SK-N-SH (cell line): ENCODE measurements around the gene TOMM20. TPM values are rescaled to one million over a fixed set of nuclear protein-coding genes. Genes with fewer than 3 reads are reported as not detected.

Experiments
- CTCF ChIA-PET: fragments of 300-600, 350-600 bp; formaldehyde crosslinking; extraction: SDS; loops from one replicate; lab custom pipeline; 2021; lab: Yijun Ruan, JAX
- POLR2A ChIA-PET: fragments of 350-600 bp; sonication (Branson Sonifier 250); formaldehyde crosslinking; extraction: SDS; loops from one replicate; lab custom pipeline; 2020; ENCODE audit warnings: antibody characterized with exemption, inconsistent platforms; lab: Yijun Ruan, JAX
- DNase-seq: peaks from one replicate; pipeline ENCODE4 v3.0.0; 2012
- H2AFZ ChIP-seq: fragments of 200-600 bp; sonication (generic); 2 replicates; pipeline ENCODE4 v1.8.1; 2016; ENCODE audit warnings: antibody characterized with exemption, mild to moderate bottlenecking, low read depth
- H3F3A ChIP-seq: fragments of 200-600 bp; sonication (generic); replicated peaks from 2 replicates; pipeline ENCODE3; 2016; ENCODE audit warnings: antibody characterized with exemption, mild to moderate bottlenecking; ENCODE audit not compliant: insufficient read depth
- H3K27ac ChIP-seq, 2 experiments: fragments of 200-500 bp in 1 of 2; fragments of 200-600 bp in 1 of 2; sonication (Bioruptor generic) in 1 of 2; sonication (generic), shearing (Covaris generic) in 1 of 2; 2 replicates each; pipeline versions ENCODE4 v1.5.1 to v1.6.1; 2014 to 2016; ENCODE audit warnings: low read depth in 2 of 2, inconsistent platforms in 1 of 2, low read length in 1 of 2, mild to moderate bottlenecking in 1 of 2, mixed read lengths in 1 of 2
- H3K27me3 ChIP-seq: fragments of 200-600 bp; sonication (generic), shearing (Covaris generic); 2 replicates; pipeline ENCODE4 v1.6.1; 2016; ENCODE audit warnings: mixed run types; ENCODE audit not compliant: insufficient read depth
- H3K36me3 ChIP-seq, 2 experiments: fragments of 200-500 bp in 1 of 2; fragments of 200-600 bp in 1 of 2; sonication (Bioruptor generic) in 1 of 2; sonication (generic) in 1 of 2; replicated peaks in 1 of 2; 2 replicates each; pipeline versions ENCODE3 to v1.5.1; 2014 to 2016; ENCODE audit warnings: low read length in 1 of 2, mild to moderate bottlenecking in 1 of 2; ENCODE audit not compliant: insufficient read depth in 2 of 2, control insufficient read depth in 1 of 2
- H3K4me1 ChIP-seq, 2 experiments: fragments of 200-500 bp in 1 of 2; fragments of 200-600 bp in 1 of 2; sonication (Bioruptor generic) in 1 of 2; sonication (generic), shearing (Covaris generic) in 1 of 2; 2 replicates each; pipeline versions ENCODE4 v1.5.1 to v1.6.1; 2014 to 2016; ENCODE audit warnings: low read depth in 1 of 2, low read length in 1 of 2, mixed run types in 1 of 2; ENCODE audit not compliant: insufficient read depth in 2 of 2, control insufficient read depth in 1 of 2
- H3K4me2 ChIP-seq: fragments of 200-600 bp; sonication (generic), shearing (Covaris generic); 2 replicates; pipeline ENCODE4 v1.6.1; 2017; ENCODE audit warnings: mixed run types
- H3K4me3 ChIP-seq, 2 experiments: fragments of 200-500 bp in 1 of 2; fragments of 200-600 bp in 1 of 2; sonication (Bioruptor generic) in 1 of 2; sonication (generic), shearing (Covaris generic) in 1 of 2; 2 replicates each; pipeline versions ENCODE4 v1.5.1 to v1.8.1; 2014 to 2016; ENCODE audit warnings: low read depth in 2 of 2, inconsistent platforms in 1 of 2, low read length in 1 of 2, mild to moderate bottlenecking in 1 of 2, mixed read lengths in 1 of 2, moderate library complexity in 1 of 2
- H3K79me2 ChIP-seq: fragments of 200-600 bp; sonication (generic); 2 replicates; pipeline ENCODE4 v1.8.1; 2017; ENCODE audit warnings: mild to moderate bottlenecking; ENCODE audit not compliant: insufficient read depth
- H3K9ac ChIP-seq: fragments of 200-600 bp; sonication (generic); 2 replicates; pipeline ENCODE4 v1.6.1; 2017; ENCODE audit warnings: mixed run types
- H3K9me2 ChIP-seq: fragments of 200-600 bp; sonication (generic); 2 replicates; pipeline ENCODE4 v1.6.1; 2017; ENCODE audit warnings: mixed run types
- H3K9me3 ChIP-seq: fragments of 200-600 bp; sonication (generic); 2 replicates; pipeline ENCODE4 v1.6.1; 2017; ENCODE audit warnings: mixed run types, mild to moderate bottlenecking, moderate library complexity
- H4K20me1 ChIP-seq: fragments of 200-600 bp; sonication (generic); 2 replicates; pipeline ENCODE4 v1.6.1; 2017; ENCODE audit warnings: mild to moderate bottlenecking, mixed run types; ENCODE audit not compliant: insufficient read depth
- CHD2 ChIP-seq: fragments of 150-350 bp; IDR thresholded peaks from 2 replicates; pipeline ENCODE4 v1.6.1; 2018; ENCODE audit warnings: low read length; ENCODE audit not compliant: partially characterized antibody
- EP300 ChIP-seq, 2 experiments: IDR thresholded peaks; 2 replicates each; pipeline versions ENCODE4 v1.4.0 to v1.6.1; 2012; ENCODE audit warnings: borderline replicate concordance in 1 of 2, low read depth in 1 of 2, low read length in 1 of 2
- FOXJ3 ChIP-seq: sonication (generic); formaldehyde crosslinking; IDR thresholded peaks from 2 replicates; pipeline ENCODE4 v1.5.1; 2020; ENCODE audit warnings: mild to moderate bottlenecking, missing genetic modification reagents
- GATA2 ChIP-seq: sonication (generic); formaldehyde crosslinking; IDR thresholded peaks from 2 replicates; pipeline ENCODE4 v1.5.0; 2020; ENCODE audit warnings: mild to moderate bottlenecking, missing genetic modification reagents
- JUND ChIP-seq: IDR thresholded peaks from 2 replicates; pipeline ENCODE4 v1.4.0; 2012
- MXI1 ChIP-seq: IDR thresholded peaks from 2 replicates; pipeline ENCODE4 v1.6.1; 2012; ENCODE audit warnings: mild to moderate bottlenecking, low read depth, low read length, improper control_type of control experiment
- POLR2AphosphoS5 ChIP-seq: IDR thresholded peaks from 2 replicates; pipeline ENCODE4 v1.6.1; 2012; ENCODE audit warnings: low read depth, low read length
- RCOR1 ChIP-seq: fragments of 150-350 bp; IDR thresholded peaks from 2 replicates; pipeline ENCODE4 v1.6.1; 2017; ENCODE audit warnings: antibody characterized with exemption, low read length
- TAF1 ChIP-seq: IDR thresholded peaks from 2 replicates; pipeline ENCODE4 v1.6.1; 2012; ENCODE audit warnings: low read depth, mild to moderate bottlenecking, low read length, moderate library complexity, borderline replicate concordance
- TCF12 ChIP-seq: IDR thresholded peaks from 2 replicates; pipeline ENCODE4 v1.4.0; 2012
- TEAD4 ChIP-seq: IDR thresholded peaks from 2 replicates; pipeline ENCODE4 v1.4.0; 2012; ENCODE audit warnings: mild to moderate bottlenecking, borderline replicate concordance; ENCODE audit not compliant: insufficient read depth
- WGBS: methylation state at CpG from one replicate; pipeline ENCODE4 v1.1.6; 2017; ENCODE audit warnings: low lambda C conversion rate; 5-methylcytosine and 5-hydroxymethylcytosine counted together
- polyA plus RNA-seq, 3 experiments: library from polyadenylated mRNA; depleted of rRNA; stranded (reverse); fragments of >200 nt; gene quantifications; 2 replicates each; pipeline ENCODE4 v1.2.3, GENCODE V29; 2012
- TF ChIP-seq, protein P1 (sequence below): IDR thresholded peaks from 2 replicates; pipeline ENCODE4 v1.6.1; 2012; ENCODE audit warnings: mild to moderate bottlenecking, low read depth, low read length, moderate library complexity

The TOMM20 gene
- polyA plus RNA-seq, 1 of the 3 experiments (the other 2 are of a cell fraction) = 86.2 TPM

DNA sequence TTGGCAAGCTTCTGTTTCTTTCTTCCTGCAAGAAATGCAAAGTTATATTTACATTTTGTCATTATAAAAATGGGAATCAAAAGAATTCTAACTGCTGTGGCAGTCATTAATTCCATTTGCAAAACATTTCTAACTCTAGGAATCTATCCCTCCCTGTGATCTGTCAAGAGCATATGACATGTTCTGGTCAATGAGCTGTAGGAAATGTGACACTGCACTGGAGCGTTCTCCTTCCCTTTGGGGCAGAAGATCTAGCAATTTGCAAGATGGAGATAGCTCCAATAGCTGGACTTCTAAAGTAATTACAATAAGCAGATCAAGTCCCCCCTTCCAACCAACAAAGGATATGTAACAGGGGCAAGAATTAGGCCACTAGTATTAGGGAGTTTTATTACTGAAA lies 6.3 kb downstream of the TOMM20 start:
- peak overlapping the region in 1 of 2 experiments; percentile 26; a peak in 1 of 4 replicates for H3K27ac ChIP-seq
- DNase-seq = no peak
- TF ChIP-seq JUND (no peak), EP300 (IDR thresholded peaks at IDR 0.05; ENCODE audit: borderline replicate concordance in 1 of 2, low read depth in 1 of 2, low read length in 1 of 2) (0 out of 4 replicates have a peak, but pooled peaks of 1 of the 2 experiments have one; percentile 10), TEAD4 (no peak), POLR2AphosphoS5 (no peak), MXI1 (peak; percentile 68; the same call in 1 of the 2 replicates)
- TF ChIP-seq, protein P1, sequence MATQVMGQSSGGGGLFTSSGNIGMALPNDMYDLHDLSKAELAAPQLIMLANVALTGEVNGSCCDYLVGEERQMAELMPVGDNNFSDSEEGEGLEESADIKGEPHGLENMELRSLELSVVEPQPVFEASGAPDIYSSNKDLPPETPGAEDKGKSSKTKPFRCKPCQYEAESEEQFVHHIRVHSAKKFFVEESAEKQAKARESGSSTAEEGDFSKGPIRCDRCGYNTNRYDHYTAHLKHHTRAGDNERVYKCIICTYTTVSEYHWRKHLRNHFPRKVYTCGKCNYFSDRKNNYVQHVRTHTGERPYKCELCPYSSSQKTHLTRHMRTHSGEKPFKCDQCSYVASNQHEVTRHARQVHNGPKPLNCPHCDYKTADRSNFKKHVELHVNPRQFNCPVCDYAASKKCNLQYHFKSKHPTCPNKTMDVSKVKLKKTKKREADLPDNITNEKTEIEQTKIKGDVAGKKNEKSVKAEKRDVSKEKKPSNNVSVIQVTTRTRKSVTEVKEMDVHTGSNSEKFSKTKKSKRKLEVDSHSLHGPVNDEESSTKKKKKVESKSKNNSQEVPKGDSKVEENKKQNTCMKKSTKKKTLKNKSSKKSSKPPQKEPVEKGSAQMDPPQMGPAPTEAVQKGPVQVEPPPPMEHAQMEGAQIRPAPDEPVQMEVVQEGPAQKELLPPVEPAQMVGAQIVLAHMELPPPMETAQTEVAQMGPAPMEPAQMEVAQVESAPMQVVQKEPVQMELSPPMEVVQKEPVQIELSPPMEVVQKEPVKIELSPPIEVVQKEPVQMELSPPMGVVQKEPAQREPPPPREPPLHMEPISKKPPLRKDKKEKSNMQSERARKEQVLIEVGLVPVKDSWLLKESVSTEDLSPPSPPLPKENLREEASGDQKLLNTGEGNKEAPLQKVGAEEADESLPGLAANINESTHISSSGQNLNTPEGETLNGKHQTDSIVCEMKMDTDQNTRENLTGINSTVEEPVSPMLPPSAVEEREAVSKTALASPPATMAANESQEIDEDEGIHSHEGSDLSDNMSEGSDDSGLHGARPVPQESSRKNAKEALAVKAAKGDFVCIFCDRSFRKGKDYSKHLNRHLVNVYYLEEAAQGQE = no peak
- TF ChIP-seq, all 33 proteins: peak for 2
- peaks cover 9 to 10% of the 10 kb centered on the region in 2 experiments; a peak in 3 of 4 replicates for H3K4me1 ChIP-seq
- H2AFZ ChIP-seq = no peak overlapping the region
- peaks cover 9% of the 10 kb centered on the region for H3F3A ChIP-seq
- H3K27me3 ChIP-seq = no peaks in the 10 kb centered on the region
- ChIA-PET POLR2A (no interaction called here), CTCF (interaction anchor here (1.0 to 4.9 kb wide), 4 partner anchors 14 to 29 kb away, joined by 3 to 25 read pairs (median 4); no protein-coding TSS in a partner anchor)
- H3K9me2 ChIP-seq = no peaks in the 10 kb centered on the region
- H3K4me3 ChIP-seq = no peak overlapping the region
- WGBS = 32% methylated on average over 1 of the region's 1 CpG
- peaks cover 100% of the 10 kb centered on the region for H3K79me2 ChIP-seq
- H3K9ac ChIP-seq = no peak overlapping the region
- no peaks in the 10 kb centered on the region for H3K9me3 ChIP-seq
- peaks cover 74% of the 10 kb centered on the region for H4K20me1 ChIP-seq
- H3K36me3 ChIP-seq = peaks cover 54 to 56% of the 10 kb centered on the region in 2 experiments
- H3K4me2 ChIP-seq = no peak overlapping the region

DNA sequence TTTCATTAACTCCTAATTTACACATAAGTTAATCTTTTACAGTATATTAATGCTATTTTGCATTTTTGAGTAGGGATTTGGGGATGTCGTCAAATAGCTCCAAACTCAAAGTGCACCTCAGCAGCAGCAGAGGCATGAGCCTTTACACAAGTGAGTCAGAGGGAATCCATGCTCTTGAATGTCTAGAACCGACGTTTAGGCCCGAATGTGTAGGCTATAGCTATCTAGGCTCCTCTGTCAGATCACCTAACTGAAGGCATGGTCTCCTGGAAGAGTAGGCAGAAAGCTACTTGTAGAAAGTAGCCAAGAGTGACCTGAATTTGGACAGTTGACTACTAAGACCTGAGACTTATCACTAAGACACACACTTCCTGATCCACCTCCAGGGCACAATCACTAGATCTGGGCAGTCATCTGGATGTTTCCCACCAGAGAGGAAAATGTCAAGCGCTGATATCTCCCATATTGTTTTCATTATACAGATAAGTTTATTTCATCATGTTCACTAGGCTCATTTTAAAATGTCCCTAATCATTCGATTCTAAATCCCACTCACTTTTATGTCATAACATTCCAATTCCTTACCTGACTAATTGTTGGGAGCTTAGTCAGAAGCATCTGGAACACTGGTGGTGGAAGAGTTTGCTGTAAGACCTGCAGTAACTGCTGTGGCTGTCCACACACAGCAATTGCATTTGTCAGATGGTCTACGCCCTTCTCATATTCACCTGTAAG lies 15.3 kb downstream of the TOMM20 start:
- Histone ChIP-seq H3K4me1 (peaks cover 0 to 11% of the 10 kb centered on the region in 2 experiments; a peak in 2 of 4 replicates), H3K9ac (no peak overlapping the region), H3K9me3 (no peaks in the 10 kb centered on the region), H3K79me2 (peaks cover 61% of the 10 kb centered on the region), H3K4me3 (no peak overlapping the region), H2AFZ (no peak overlapping the region), H3K9me2 (no peaks in the 10 kb centered on the region), H4K20me1 (peaks cover 10% of the 10 kb centered on the region), H3K36me3 (peaks cover 67 to 77% of the 10 kb centered on the region in 2 experiments), H3K4me2 (no peak overlapping the region), H3K27me3 (no peaks in the 10 kb centered on the region), H3F3A (peaks cover 11% of the 10 kb centered on the region), H3K27ac (peak overlapping the region in 1 of 2 experiments; percentile 34; a peak in 2 of 4 replicates)
- ChIA-PET POLR2A (no interaction called here), CTCF (interaction anchor here (0.6 to 1.8 kb wide), 4 partner anchors 9 to 626 kb away, joined by 3 to 8 read pairs (median 4); partner anchors contain the start of gene B3GALNT2)
- 82% methylated on average over 7 of the region's 7 CpGs for WGBS
- DNase-seq = peak; percentile 50
- 0 out of 2 replicates have a peak, but pooled peaks have one; percentile 23 for TF ChIP-seq FOXJ3 (CRISPR knock-in tag)
- TF ChIP-seq MXI1 = 0 out of 2 replicates have a peak, but pooled peaks have one; percentile 20
- no peak for TF ChIP-seq TAF1
- peak in 1 of 2 experiments; percentile 63; a peak in 2 of 4 replicates for TF ChIP-seq EP300 (IDR thresholded peaks at IDR 0.05; ENCODE audit: borderline replicate concordance in 1 of 2, low read depth in 1 of 2, low read length in 1 of 2)
- TF ChIP-seq CHD2 = peak; percentile 32
- no peak for TF ChIP-seq JUND
- 0 out of 2 replicates have a peak, but pooled peaks have one; percentile 19 for TF ChIP-seq RCOR1
- TF ChIP-seq GATA2 (CRISPR knock-in tag) = peak; percentile 76
- peak; percentile 29; the same call in 1 of the 2 replicates for TF ChIP-seq TCF12
- TF ChIP-seq, all 33 proteins: peak for 7
